H1 (cell line): ENCODE data around the gene ARID1B. TPM values are rescaled to one million over a fixed set of nuclear protein-coding genes. Genes with fewer than 3 reads are reported as not detected.

Experiments
- CTCF ChIA-PET: fragments of 300-600 bp; sonication (Branson Sonifier 250); formaldehyde crosslinking; loops from one replicate; lab custom pipeline; 2021; ENCODE audit not compliant: partially characterized antibody; lab: Charles Lee
- POLR2A ChIA-PET: fragments of 300-600 bp; sonication (Branson Sonifier 250); formaldehyde crosslinking; loops from one replicate; lab custom pipeline; 2021; ENCODE audit warnings: inconsistent platforms; ENCODE audit not compliant: partially characterized antibody; lab: Charles Lee
- DNase-seq, 2 experiments: peaks; one replicate each; pipeline versions ENCODE4 v3.0.0 to v3.0.0-alpha.2; 2010 to 2022; ENCODE audit warnings: low spot score in 2 of 2, low read depth in 1 of 2, mixed read lengths in 1 of 2
- FAIRE-seq: peaks from 2 replicates; lab custom pipeline; 2011; peaks lifted over from hg19 to GRCh38; lab: Jason Lieb, UNC
- H2AFZ ChIP-seq: 2 replicates; pipeline ENCODE4 v1.8.1; 2012; ENCODE audit warnings: low read length, inconsistent platforms
- H2AK5ac ChIP-seq: 2 replicates; pipeline ENCODE4 v1.6.1; 2013; ENCODE audit warnings: low read depth, low read length
- H2BK120ac ChIP-seq: replicated peaks from 2 replicates; pipeline ENCODE3; 2013; ENCODE audit warnings: low read depth, low read length, inconsistent platforms
- H2BK12ac ChIP-seq: 2 replicates; pipeline ENCODE4 v1.6.1; 2013; ENCODE audit warnings: low read depth, low read length
- H2BK15ac ChIP-seq: 2 replicates; pipeline ENCODE4 v1.6.1; 2013; ENCODE audit warnings: low read length
- H2BK20ac ChIP-seq: 2 replicates; pipeline ENCODE4 v1.6.1; 2013; ENCODE audit warnings: low read length
- H2BK5ac ChIP-seq: 2 replicates; pipeline ENCODE4 v1.6.1; 2013; ENCODE audit warnings: low read depth, low read length
- H3K14ac ChIP-seq: 2 replicates; pipeline ENCODE4 v1.6.1; 2013; ENCODE audit warnings: inconsistent platforms; ENCODE audit not compliant: insufficient read length
- H3K18ac ChIP-seq: 2 replicates; pipeline ENCODE4 v1.6.1; 2013; ENCODE audit warnings: low read length; ENCODE audit errors: extremely low read depth
- H3K23ac ChIP-seq: 2 replicates; pipeline ENCODE4 v1.6.1; 2013; ENCODE audit warnings: inconsistent platforms; ENCODE audit not compliant: insufficient read length
- H3K23me2 ChIP-seq: 2 replicates; pipeline ENCODE4 v1.6.1; 2013; ENCODE audit warnings: low read depth, low read length
- H3K27ac ChIP-seq: 2 replicates; pipeline ENCODE4 v1.6.1; 2011; ENCODE audit warnings: low read depth, low read length, inconsistent platforms
- H3K27me3 ChIP-seq, 4 experiments: replicated peaks in 1 of 4; 1 replicate in 1 of 4; 2 replicates in 3 of 4; pipeline versions ENCODE4 v1.6.1 to v1.8.1; 2011 to 2013; ENCODE audit warnings: low read length in 3 of 4, mild to moderate bottlenecking in 3 of 4, inconsistent platforms in 2 of 4, mixed read lengths in 2 of 4, moderate library complexity in 1 of 4; ENCODE audit not compliant: control insufficient read depth in 3 of 4, insufficient read depth in 3 of 4; ENCODE audit errors: extremely low read depth in 1 of 4
- H3K36me3 ChIP-seq, 4 experiments: 2 replicates each; pipeline versions ENCODE4 v1.6.1 to v1.8.1; 2011 to 2013; ENCODE audit warnings: mild to moderate bottlenecking in 4 of 4, low read length in 3 of 4, moderate library complexity in 2 of 4, control low read depth in 1 of 4, inconsistent platforms in 1 of 4; ENCODE audit not compliant: insufficient read depth in 4 of 4, control insufficient read depth in 2 of 4
- H3K4ac ChIP-seq: replicated peaks from 2 replicates; pipeline ENCODE3; 2013; ENCODE audit warnings: low read length, low read depth, mixed read lengths, inconsistent platforms; ENCODE audit not compliant: insufficient read length
- H3K4me1 ChIP-seq, 4 experiments: replicated peaks in 1 of 4; 1 replicate in 1 of 4; 2 replicates in 3 of 4; pipeline versions ENCODE4 v1.6.1 to v1.8.1; 2011 to 2013; ENCODE audit warnings: low read length in 3 of 4, inconsistent platforms in 2 of 4, mixed read lengths in 1 of 4; ENCODE audit not compliant: insufficient read depth in 4 of 4, control insufficient read depth in 3 of 4
- H3K4me2 ChIP-seq, 2 experiments: 2 replicates each; pipeline versions ENCODE4 v1.6.1 to v1.8.1; 2011 to 2013; ENCODE audit warnings: low read depth in 2 of 2, low read length in 2 of 2, control low read depth in 1 of 2, inconsistent platforms in 1 of 2, mild to moderate bottlenecking in 1 of 2; ENCODE audit not compliant: insufficient read depth in 1 of 2
- H3K4me3 ChIP-seq, 4 experiments: fragments of 200-600, 300-600 bp in 1 of 4; sonication (generic), shearing (Covaris generic), sonication (Bioruptor Twin) in 1 of 4; 2 replicates each; pipeline versions ENCODE4 v1.5.1 to v1.8.1; 2011 to 2016; ENCODE audit warnings: low read length in 4 of 4, low read depth in 3 of 4, control low read depth in 2 of 4, inconsistent platforms in 2 of 4, mild to moderate bottlenecking in 2 of 4, mixed read lengths in 1 of 4, moderate library complexity in 1 of 4; ENCODE audit not compliant: insufficient read depth in 2 of 4; ENCODE audit errors: extremely low read depth in 1 of 4
- H3K56ac ChIP-seq: replicated peaks from 2 replicates; pipeline ENCODE3; 2013; ENCODE audit warnings: low read depth, mild to moderate bottlenecking, mixed read lengths, low read length, inconsistent platforms; ENCODE audit not compliant: insufficient read length
- H3K79me1 ChIP-seq: 2 replicates; pipeline ENCODE4 v1.6.1; 2013; ENCODE audit warnings: low read depth, low read length, control low read depth
- H3K79me2 ChIP-seq, 2 experiments: 2 replicates each; pipeline versions ENCODE4 v1.6.1 to v1.8.1; 2012 to 2013; ENCODE audit warnings: low read length in 2 of 2, mild to moderate bottlenecking in 2 of 2, inconsistent platforms in 1 of 2; ENCODE audit not compliant: insufficient read depth in 2 of 2, control insufficient read depth in 1 of 2
- H3K9ac ChIP-seq, 4 experiments: replicated peaks in 1 of 4; 1 replicate in 1 of 4; 2 replicates in 3 of 4; pipeline versions ENCODE4 v1.6.1 to v1.8.1; 2011 to 2013; ENCODE audit warnings: low read depth in 3 of 4, low read length in 3 of 4, control low read depth in 2 of 4, mild to moderate bottlenecking in 2 of 4, moderate library complexity in 2 of 4, inconsistent platforms in 1 of 4; ENCODE audit errors: extremely low read depth in 1 of 4
- H3K9me3 ChIP-seq, 2 experiments: 2 replicates each; pipeline versions ENCODE4 v1.6.1 to v1.8.1; 2012 to 2013; ENCODE audit warnings: mild to moderate bottlenecking in 2 of 2, moderate library complexity in 2 of 2, control low read depth in 1 of 2, inconsistent platforms in 1 of 2, low read depth in 1 of 2, low read length in 1 of 2, mixed read lengths in 1 of 2; ENCODE audit not compliant: insufficient read depth in 2 of 2
- H4K20me1 ChIP-seq, 2 experiments: replicated peaks in 1 of 2; 2 replicates each; pipeline versions ENCODE3 to v1.8.1; 2011 to 2013; ENCODE audit warnings: inconsistent platforms in 2 of 2, low read length in 2 of 2, mild to moderate bottlenecking in 1 of 2; ENCODE audit not compliant: insufficient read depth in 2 of 2, control insufficient read depth in 1 of 2
- H4K5ac ChIP-seq: 2 replicates; pipeline ENCODE4 v1.6.1; 2013; ENCODE audit warnings: low read length, low read depth, mixed read lengths, inconsistent platforms; ENCODE audit not compliant: insufficient read length
- H4K8ac ChIP-seq: 2 replicates; pipeline ENCODE4 v1.8.0; 2013; ENCODE audit warnings: mild to moderate bottlenecking, moderate library complexity, low read length, inconsistent platforms; ENCODE audit not compliant: insufficient read depth; ENCODE audit errors: extremely low read depth
- H4K91ac ChIP-seq: replicated peaks from 2 replicates; pipeline ENCODE3; 2013; ENCODE audit warnings: low read length, mixed read lengths, inconsistent platforms; ENCODE audit not compliant: insufficient read length
- CBX5 ChIP-seq: fragments of 300-800, 300-1000 bp; sonication (generic); IDR thresholded peaks from 2 replicates; pipeline ENCODE4 v1.7.1; 2016; ENCODE audit warnings: antibody characterized with exemption, low read length, low read depth
- FOSL1 ChIP-seq: IDR thresholded peaks from 2 replicates; pipeline ENCODE4 v1.6.1; 2011; ENCODE audit warnings: mild to moderate bottlenecking, low read depth, low read length, moderate library complexity; ENCODE audit not compliant: insufficient read depth
- HDAC2 ChIP-seq, 2 experiments: fragments of 300-600 bp in 1 of 2; sonication (generic) in 1 of 2; IDR thresholded peaks; 2 replicates each; pipeline ENCODE4 v1.6.1; 2011 to 2012; ENCODE audit warnings: low read depth in 2 of 2, low read length in 2 of 2, mild to moderate bottlenecking in 2 of 2, moderate library complexity in 2 of 2, borderline replicate concordance in 1 of 2, inconsistent platforms in 1 of 2
- KDM4A ChIP-seq: IDR thresholded peaks from one replicate; pipeline ENCODE4 v1.7.1; 2012; ENCODE audit warnings: low read depth, mild to moderate bottlenecking, moderate library complexity, low read length, inconsistent platforms; ENCODE audit not compliant: severe bottlenecking
- PHF8 ChIP-seq: fragments of 200-600 bp; sonication (generic); conservative IDR thresholded peaks from 2 replicates; pipeline ENCODE4 v1.7.1; 2012; ENCODE audit warnings: low read depth, mild to moderate bottlenecking, inconsistent platforms, low read length, moderate library complexity
- WGBS, 2 experiments: shearing (Covaris generic) in 1 of 2; methylation state at CpG; one replicate each; pipeline versions ENCODE4 v1.1.6 to v1.1.7; 2013 to 2015; ENCODE audit warnings: low lambda C conversion rate in 2 of 2, mixed read lengths in 2 of 2, inconsistent platforms in 1 of 2, low coverage in 1 of 2, missing lambda C conversion rate in 1 of 2; ENCODE audit not compliant: insufficient replicate concordance in 2 of 2, insufficient coverage in 1 of 2, insufficient read length in 1 of 2; ENCODE audit errors: extremely low coverage in 1 of 2, missing lambda C conversion rate in 1 of 2; 5-methylcytosine and 5-hydroxymethylcytosine counted together
- polyA plus RNA-seq, 7 experiments: library from polyadenylated mRNA; depleted of rRNA in 3 of 7; stranded (reverse) in 5 of 7; unstranded in 2 of 7; fragments of >200 nt in 5 of 7; fragments of 200-250 nt in 2 of 7; gene quantifications; 1 replicate in 5 of 7; 2 replicates in 1 of 7; 4 replicates in 1 of 7; pipeline versions ENCODE4 v1.2.1 to v1.2.3, GENCODE V29; 2011 to 2013; ENCODE audit warnings: missing spikeins in 2 of 7, mixed read lengths in 2 of 7
- total RNA-seq: library from RNA; stranded (reverse); fragmentation: NEBNext Ultra II Directional; extraction: Animal tissue kit (Norgen Biotek cat#: 25700); gene quantifications from 2 replicates; pipeline ENCODE4 v1.2.1, GENCODE V29; 2021

Gene ARID1B
- total and polyA plus RNA-seq, 2 of the 8 experiments (the other 6 are each of a cell fraction or from before 2014, with no cell fraction given), result 24.3 to 70.3 TPM

GRCh38 chr6:156957931-156958547 is 180.9 kb downstream of the ARID1B start:
- Histone ChIP-seq H2AK5ac (no peak overlapping the region), H3K27me3 (no peaks in the 10 kb centered on the region), H2BK15ac (no peak overlapping the region), H4K91ac (no peak overlapping the region), H3K23ac (no peak overlapping the region), H4K8ac (no peak overlapping the region), H2BK120ac (no peak overlapping the region), H3K4me1 (peaks cover 0 to 7% (median 7%) of the 10 kb centered on the region in 4 experiments; a peak in 5 of 7 replicates), H2BK20ac (no peak overlapping the region), H3K56ac (no peak overlapping the region), H3K79me1 (peaks cover 18% of the 10 kb centered on the region), H4K20me1 (peaks cover 0 to 3% of the 10 kb centered on the region in 2 experiments), H3K14ac (no peak overlapping the region), H2AFZ (no peak overlapping the region), H3K9ac (no peak overlapping the region), H3K18ac (no peak overlapping the region), H4K5ac (no peak overlapping the region), H3K23me2 (no peaks in the 10 kb centered on the region), H3K4me2 (no peak overlapping the region), H2BK12ac (no peak overlapping the region), H3K4me3 (no peak overlapping the region), H3K27ac (no peak overlapping the region), H3K9me3 (no peaks in the 10 kb centered on the region), H2BK5ac (no peak overlapping the region), H3K4ac (no peak overlapping the region), H3K79me2 (peaks cover 3 to 90% of the 10 kb centered on the region in 2 experiments; a peak in 3 of 4 replicates), H3K36me3 (no peaks in the 10 kb centered on the region)
- ChIA-PET POLR2A (no interaction called here), CTCF (interaction anchor here (0.7 to 1.3 kb wide), 2 partner anchors 14 to 38 kb away, joined by 3 to 4 read pairs; no protein-coding TSS in a partner anchor)
- FAIRE-seq (no peak), DNase-seq (no peak)
- TF ChIP-seq KDM4A, result no peak
- TF ChIP-seq FOSL1, result no peak
- no peak for TF ChIP-seq CBX5
- no peak for TF ChIP-seq HDAC2 (IDR thresholded peaks at IDR 0.05; ENCODE audit: borderline replicate concordance in 1 of 2, low read depth in 2 of 2, low read length in 2 of 2)
- no peak for TF ChIP-seq PHF8
- WGBS, 2 experiments, result 88% methylated on average over 3 of the region's 3 CpGs; no CpG with 5 or more reads in 1 of the 2 experiments
